Measurements from ENCODE around the gene RHBDL3.

Gene RHBDL3

GRCh38 chr17:32356750-32357149 lies 91.1 kb downstream of the RHBDL3 start:
- no peak for DNase-seq (ENCODE audit: low read depth in 2 of 2)

DNA sequence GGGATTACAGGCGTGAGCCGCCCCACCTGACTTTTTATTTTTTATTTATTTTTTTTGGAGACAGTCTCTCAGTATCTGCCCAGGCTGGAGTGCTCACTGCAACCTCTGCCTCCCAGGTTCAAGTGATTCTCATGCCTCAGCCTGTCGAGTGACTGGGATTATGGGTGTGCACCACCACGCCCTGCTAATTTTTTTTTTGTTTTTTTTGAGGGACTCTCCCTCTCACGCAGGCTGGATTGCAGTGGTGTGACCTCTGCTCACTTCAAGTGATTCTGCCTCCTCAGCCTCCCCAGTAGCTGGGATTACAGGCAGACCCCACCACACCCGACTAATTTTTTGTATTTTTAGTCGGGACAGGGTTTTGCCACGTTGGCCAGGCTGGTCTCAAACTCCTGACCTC lies 92.0 kb downstream of the RHBDL3 start:
- DNase-seq (ENCODE audit: low read depth in 2 of 2): no peak

- DNase-seq (ENCODE audit: low read depth in 2 of 2): no peak
These were observed 95.6 kb downstream of the RHBDL3 start for GRCh38 chr17:32361270-32361669.

DNA sequence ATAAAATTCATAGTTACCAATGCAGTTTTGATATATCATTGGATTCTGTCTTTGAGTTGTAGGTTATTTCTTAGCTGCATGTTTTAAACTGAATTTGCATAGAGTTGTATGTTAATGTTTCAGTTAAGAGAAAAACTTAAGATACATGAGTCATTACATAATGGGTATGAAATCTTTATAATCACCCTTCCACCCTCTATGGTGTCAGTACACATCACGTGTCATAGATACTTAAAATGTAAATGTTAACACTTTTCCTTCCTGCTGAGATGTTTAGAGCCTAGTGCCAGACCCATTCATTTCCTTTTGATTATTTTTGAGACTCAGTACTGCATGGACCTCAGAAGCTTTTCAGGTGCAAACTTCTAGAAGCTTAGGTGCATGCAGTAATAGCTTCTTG lies 104.8 kb downstream of the RHBDL3 start:
- DNase-seq (ENCODE audit: low read depth in 2 of 2): no peak
